HUDEP-2 (cell line): ENCODE results near the gene GOLGA8S.
"Not testable (repeated sequence)": the region's sequence is repeated elsewhere in the genome, so short reads cannot be mapped to it uniquely, and the experiment has no call there.

Experiments used
- DNase-seq, 76 experiments: peaks; one replicate each; lab custom pipeline; 2025; ENCODE audit not compliant: unreplicated experiment in 76 of 76; lab: John Stamatoyannopoulos, UW

Gene GOLGA8S, protein sequence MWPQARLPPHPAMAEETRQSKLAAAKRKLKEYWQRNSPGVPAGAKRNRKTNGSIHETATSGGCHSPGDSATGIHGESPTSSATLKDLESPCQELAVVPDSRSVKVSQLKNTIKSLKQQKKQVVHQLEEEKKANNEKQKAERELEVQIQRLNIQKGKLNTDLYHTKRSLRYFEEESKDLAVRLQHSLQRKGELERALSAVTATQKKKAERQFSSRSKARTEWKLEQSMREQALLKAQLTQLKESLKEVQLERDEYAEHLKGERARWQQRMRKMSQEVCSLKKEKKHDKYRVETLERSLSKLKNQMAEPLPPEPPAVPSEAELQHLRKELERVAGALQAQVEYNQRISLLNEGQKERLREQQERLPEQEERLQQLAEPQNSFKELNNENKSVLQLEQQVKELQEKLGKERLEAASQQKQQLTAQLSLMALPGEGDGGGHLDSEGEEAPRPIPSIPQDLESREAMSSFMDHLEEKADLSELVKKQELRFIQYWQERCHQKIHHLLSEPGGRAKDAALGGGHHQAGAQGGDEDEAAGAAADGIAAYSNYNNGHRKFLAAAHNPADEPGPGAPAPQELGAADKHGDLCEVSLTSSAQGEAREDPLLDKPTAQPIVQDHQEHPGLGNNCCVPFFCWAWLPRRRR

DNA sequence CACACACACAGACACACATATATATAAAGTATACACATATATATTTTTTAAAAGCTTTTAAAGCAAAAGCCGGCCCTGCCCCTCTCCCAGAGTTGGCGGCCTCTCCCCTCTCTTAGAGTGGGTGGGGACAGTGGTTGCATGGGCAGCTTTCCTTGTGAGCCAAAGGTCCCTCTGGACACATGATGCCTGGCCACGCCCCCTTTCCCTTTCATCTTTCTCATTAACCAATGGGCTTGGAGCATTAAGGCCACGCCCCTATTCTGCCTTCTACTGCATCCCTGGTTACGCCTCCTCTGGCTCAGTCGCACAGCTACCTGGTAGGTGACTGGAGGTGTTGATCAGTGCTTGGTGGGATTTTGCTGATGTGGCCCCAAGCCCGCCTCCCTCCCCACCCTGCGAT is at the start of gene GOLGA8S:
TSS of gene GOLGA8S (plus strand) at position 301 of the 400 bp plus-strand sequence. CDS start at position 363, 62 bp downstream.
- not testable (repeated sequence) for DNase-seq

DNA sequence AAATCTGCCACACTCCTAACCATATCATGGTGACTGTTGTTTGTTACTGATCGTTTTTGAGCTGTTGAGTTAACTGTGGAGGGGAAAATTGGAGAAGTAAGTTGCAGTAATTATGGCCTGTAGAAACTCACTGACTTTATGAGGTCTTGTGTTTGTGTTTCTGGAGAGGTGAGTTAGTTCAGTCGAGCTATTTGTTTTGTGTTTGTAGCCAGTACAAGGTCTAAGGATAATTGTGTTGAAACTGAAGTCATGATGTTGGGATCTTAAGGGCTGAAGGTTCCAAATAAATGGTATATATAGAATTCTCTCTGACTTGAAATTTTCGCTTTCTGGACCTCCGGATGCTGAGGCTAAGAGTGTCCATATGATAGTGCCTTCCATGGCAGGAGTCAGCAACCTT is 49.7 kb upstream of the GOLGA8S start:
- not testable (repeated sequence) for DNase-seq

DNA sequence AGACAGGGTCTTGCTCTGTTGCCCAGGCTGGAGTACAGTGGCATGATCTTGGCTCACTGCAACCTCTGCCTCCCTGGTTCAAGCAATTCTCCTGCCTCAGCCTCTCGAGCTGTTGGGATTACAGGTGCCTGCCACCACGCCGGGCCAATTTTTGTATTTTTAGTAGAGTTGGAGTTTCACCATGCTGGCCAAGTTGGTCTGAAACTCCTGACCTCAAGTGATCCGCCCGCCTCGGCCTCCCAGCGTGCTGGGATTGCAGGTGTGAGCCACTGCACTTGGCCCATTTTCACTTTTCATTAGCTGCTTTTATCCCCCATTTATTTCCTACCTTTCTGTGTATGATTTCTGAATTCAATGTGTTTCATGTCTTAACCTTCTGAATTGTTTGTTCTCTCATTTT is 48.6 kb upstream of the GOLGA8S start:
- DNase-seq: not testable (repeated sequence)

DNA sequence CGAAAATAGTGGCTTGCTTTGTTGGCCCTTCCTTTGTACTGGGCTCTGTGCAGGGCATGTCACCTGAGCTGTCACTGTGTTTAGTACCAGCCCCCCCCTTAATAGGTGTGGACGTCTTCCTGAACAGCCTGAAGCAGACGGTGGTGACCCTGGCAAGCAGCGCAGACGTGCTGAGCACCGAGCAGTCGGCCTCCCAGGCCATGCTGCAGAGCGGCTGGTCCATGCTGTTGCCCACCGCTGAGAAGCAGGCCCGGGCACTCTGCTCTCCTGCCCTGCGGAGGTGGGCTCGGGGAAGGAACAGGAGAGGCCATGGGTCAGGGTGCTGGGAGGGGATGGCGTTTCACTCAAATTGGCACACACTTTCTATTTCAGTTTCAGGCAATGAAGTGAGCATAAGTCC is 43.3 kb upstream of the GOLGA8S start:
- not testable (repeated sequence) for DNase-seq

DNA sequence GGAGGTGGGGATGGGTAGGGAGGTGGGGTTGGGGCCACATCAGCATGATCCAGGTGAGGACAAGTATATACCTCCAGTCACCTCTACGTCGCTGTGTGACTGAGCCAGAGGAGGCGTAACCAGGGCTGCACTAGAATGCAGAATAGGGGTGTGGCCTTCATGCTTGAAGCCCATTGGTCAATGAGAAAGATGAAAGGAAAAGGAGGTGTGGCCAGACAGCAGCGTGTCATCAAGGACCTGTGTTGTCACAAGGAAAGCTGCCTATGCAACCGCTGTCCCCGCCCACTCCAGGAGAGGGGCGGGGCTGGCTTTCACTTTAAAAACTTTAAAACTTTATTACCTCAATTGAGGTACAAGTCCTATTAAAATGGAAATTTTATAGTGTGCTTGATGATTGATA is 20.5 kb upstream of the GOLGA8S start, which contains the start of gene GOLGA6L26:
TSS of gene GOLGA6L26 (minus strand) at position 101 of the 400 bp plus-strand sequence. CDS start at position 40, 61 bp downstream.
- DNase-seq: not testable (repeated sequence)

DNA sequence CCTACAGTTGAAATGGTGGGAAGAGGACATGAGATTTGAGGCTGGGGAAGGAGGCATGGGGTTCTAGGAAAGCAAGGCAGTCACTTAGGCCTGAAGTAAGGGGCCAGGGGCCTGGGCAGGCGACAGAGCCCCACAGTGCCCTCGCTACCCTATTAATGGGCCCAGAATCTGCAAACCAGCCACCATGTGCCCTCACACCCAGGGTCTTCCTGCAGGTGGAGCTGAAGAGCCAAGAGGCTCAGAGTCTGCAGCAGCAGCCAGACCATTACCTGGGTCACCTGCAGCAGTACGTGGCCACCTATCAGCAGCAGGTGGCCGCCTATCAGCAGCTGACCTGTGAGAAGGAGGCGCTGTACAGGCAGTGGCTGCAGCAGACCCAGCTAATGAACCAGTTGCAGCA is 8.1 kb downstream of the GOLGA8S start:
- DNase-seq: not testable (repeated sequence)

DNA sequence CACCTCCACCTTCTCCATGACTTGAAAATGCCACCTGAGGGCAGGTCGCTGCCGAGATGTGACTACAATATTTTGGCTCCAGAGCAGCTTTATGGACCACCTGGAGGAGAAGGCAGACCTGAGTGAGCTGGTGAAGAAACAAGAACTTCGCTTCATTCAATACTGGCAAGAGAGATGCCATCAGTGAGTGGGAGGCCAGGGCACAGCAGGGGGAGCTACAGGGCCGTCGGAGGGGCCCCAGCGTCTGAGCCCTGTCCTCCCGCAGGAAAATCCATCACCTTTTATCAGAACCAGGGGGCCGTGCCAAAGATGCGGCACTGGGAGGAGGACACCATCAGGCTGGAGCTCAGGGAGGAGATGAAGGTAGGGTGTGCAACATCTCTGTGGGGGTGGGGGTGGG is 9.7 kb downstream of the GOLGA8S start:
- DNase-seq: not testable (repeated sequence)

DNA sequence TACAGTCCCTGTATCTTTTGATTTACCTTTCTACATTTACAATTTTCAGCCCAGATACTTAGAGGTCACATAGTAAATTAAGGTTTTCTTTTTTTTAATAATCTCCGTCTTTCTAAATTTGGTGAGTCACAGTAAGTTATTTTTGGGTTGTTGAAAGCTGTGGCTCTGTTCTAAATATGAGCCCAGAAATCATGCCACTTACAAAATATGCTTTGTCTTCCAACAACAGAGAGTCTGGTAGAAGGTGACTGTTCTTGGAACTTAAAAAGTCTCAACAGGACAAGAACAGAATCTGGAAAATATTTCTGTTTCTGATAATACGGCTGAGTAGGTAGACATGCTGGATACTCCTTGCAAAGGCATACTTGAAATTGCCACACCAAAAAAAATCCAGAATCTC is 16.0 kb downstream of the GOLGA8S start:
- DNase-seq: no peak

DNA sequence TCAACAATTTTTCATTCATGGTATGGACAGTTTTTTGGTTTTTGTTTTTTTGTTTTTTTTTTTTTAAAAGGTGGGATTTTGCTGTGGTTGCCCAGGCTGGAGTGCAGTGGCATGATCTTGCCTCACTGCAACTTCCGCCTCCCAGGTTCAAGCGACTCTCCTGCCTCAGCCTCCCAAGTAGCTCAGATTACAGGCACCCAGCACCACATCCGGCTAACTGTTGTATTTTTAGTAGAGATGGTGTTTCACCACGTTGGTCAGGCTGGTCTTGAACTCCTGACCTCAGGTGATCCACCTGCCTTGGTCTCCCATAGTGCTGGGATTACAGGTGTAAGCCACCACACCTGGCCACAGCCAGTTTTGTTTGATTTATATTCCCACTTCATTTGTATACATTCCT is 16.6 kb downstream of the GOLGA8S start:
- DNase-seq: not testable (repeated sequence)

DNA sequence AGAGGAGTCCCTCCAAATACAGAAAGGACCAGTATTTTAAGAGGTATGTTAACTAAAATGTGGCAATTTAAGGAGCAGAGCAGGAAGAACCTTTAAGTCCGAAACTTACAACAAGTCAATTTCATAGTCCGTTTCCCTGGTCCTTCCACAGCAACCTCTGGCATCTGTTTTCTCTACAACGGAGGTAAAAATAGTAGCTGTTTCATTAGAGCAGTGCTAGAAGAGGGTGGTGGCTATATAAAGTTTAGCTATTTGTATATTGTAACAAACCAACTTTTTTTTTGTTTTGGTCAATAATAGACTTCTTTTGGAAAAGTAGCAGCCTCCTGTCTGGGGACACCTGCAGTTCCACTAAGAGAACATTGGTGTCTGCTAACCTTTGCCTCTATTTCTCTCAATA is 17.3 kb downstream of the GOLGA8S start:
- not testable (repeated sequence) for DNase-seq

DNA sequence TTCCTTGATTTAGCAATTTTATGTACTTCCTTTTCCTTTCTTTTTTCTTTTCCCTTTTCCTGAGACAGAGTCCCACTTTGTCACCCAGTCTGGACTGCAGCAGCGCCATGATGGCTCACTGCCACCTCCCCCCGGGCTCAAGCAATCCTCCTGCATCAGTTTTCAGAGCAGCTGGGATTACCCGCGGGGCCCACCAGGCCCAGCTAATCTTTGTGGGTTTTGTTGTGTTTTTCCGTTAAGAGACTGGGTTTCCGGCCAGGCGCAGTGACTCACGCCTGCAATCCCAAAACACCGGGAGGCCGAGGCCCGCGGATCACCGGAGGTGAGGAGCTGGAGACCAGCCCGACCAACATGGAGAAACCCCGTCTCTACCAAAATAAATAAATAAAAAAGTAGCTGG is 17.7 kb downstream of the GOLGA8S start:
- no peak for DNase-seq

DNA sequence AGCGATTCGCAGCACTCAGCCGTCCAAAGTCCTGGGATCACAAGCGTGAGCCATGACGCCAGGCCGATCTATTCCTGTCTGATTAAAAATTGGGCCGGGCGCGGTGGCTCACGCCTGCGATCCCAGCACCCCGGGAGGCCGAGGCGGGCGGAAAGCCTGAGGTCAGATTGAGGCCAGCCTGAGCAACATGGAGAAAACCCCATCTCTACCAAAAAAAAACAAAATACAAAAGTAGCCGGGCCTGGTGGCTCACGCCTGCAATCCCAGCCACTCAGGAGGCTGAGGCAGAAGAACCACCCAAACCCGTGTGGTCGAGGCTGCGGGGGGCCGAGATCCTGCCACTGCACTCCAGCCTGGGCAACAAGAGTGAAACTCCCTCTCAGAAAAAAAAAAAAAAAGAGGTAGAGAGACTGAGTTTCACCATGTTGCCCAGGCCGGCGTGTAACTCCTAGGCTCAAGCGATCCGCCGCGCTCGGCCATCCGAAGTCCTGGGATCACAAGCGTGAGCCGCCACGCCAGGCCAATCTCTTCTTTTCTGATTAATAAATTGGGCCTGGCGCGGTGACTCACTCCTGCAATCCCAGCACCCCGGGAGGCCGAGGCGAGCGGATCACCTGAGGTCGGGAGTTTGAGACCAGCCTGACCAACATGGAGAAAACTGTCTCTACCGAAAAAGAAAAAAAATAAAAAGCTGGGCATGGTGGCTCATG is 18.5 kb downstream of the GOLGA8S start:
- not testable (repeated sequence) for DNase-seq

DNA sequence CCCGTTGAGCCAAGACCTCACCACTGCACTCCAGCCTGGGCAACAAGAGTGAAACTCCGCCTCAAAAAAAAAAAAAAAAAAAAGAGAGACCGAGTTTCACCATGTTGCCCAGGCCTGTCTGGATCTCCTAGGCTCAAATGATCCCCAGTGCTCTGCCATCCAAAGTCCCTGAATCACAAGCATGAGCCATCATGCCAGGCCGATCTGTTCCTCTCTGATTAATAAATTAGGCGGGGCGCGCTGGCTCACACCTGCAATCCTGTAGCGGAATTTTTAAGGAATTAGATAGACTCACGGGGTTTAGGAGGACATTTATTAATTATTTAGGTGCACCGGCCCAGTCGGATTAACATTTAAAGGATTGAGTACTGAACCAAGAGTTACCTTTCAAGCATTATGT is 19.7 kb downstream of the GOLGA8S start:
- not testable (repeated sequence) for DNase-seq

DNA sequence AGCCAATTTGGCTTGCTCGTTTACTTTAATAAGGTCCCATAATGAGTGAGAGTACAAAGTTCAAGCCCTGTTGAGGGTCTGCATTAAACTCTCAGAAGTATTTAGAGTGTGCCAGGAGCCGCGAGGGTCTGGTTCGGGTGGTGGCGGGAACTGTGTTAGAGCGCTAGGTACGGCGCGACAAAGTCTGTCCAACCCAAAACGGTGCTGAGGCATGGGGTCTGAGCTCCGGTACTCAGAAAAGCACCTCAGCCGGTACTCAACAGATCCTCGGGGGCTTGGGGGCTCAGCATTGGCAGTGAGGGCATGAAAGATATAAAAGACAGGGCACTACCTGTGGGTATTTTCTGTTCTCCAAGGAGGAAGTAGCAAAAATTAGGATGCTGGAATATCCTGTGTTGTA is 24.4 kb downstream of the GOLGA8S start:
- DNase-seq: not testable (repeated sequence)

DNA sequence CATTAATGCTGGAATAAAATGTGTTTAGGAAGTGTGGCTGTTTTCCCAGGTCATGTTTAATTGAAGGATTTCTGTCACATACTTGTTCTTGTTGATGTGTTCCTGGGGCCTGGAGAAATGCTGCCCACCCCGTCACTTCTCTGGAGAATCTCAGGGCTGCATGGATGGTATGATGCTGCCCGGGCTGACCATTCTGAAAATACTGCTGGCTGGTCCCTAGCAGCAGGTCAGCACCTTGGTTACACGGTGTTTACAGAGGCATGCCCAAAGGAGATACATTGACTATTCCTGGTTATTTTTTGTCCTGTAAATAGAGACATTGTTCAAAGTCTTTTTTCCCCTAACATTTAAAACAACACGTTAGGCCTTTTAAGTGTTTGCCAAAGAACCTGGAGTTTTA is 26.2 kb downstream of the GOLGA8S start:
- DNase-seq: not testable (repeated sequence)

DNA sequence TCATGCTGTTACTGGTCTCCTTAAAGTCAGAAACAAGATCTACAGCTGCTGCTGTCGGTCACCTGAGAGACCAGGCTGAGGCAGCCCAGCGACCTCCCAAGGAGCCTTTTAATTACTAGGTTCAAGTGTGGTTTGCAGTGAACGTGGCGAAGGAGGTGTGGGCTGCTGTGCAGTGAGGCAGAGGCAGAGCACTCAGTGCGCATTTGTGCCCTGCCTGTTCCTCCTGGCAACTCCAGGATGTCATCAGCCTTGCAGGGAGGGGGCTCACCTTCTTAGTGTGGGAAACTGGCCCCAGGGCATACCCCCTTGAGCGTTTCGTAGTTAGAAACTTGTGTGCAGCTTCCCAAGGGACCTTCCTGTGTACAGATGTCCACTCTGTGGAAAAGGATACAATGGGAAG is 26.6 kb downstream of the GOLGA8S start:
- DNase-seq: not testable (repeated sequence)

DNA sequence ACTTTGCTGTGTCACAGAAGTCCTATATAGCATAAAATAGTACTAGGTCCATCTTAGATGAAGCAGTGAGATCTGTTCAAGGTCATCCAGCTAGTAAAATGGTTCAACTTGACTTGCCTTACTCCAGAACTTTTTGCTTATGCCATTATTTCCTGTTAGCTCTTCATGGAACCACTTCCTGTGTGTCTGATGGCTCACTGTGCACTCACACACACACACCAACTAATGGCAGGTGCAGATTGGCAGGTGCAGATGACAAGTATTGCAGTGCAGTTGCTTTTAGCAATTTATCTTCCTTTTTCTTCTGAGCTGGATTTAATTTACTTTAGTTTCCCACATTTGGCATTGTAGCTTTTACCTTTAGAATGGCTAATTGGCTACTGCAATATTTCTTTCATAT is 29.8 kb downstream of the GOLGA8S start:
- no peak for DNase-seq

DNA sequence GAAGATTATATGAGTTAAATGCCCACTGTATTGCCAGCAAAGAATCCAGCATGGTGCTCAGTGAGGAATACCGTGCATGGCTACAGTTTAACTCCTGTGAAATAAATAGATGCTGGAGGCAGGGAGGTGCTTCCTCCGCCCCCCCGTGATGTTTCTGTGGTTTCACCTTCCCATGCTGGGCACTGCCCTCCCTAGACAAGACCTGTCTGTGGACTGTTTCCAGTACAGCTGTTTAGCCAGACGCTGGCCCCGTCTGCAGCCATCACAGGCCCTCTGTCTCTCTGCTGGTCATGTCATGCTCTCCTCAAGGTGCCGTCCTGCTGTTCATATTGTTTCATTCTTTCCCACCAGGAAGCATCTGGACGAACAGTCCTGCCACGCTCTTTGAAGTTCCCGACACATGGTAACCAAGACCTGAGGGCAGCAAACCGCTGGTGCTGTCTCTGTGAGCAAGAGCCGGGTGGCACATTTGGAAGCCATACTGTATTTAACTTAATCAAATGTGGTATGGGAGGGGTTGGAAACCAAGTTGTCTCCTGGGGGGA is 31.4 kb downstream of the GOLGA8S start:
- no peak for DNase-seq

DNA sequence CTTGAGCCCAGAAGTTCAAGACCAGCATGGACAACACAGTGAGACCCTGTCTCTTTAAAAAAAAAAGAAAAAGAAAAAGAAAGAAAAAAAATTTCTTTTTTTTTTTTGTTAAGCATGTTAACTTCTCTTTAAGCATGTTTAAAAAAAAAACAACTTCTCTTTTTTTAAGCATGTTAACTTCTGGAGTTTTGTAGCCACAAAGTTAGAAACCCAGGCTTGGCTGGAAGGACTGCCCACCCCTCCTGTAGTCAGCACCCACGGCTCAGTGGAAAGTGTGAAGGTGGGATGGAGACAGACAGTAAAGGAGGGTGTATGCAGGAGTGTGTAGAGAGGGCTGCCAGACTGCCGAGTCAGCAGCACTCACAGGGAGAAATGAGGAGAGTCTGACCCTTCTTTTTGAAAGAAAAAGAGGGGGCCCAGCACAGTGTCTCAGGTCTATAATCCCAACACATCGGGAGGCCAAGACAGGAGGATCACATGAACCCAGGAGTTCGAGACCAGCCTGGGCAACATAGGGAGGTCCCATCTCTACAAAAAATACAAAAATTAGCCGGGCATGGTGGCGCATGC is 33.2 kb downstream of the GOLGA8S start:
- DNase-seq: no peak

DNA sequence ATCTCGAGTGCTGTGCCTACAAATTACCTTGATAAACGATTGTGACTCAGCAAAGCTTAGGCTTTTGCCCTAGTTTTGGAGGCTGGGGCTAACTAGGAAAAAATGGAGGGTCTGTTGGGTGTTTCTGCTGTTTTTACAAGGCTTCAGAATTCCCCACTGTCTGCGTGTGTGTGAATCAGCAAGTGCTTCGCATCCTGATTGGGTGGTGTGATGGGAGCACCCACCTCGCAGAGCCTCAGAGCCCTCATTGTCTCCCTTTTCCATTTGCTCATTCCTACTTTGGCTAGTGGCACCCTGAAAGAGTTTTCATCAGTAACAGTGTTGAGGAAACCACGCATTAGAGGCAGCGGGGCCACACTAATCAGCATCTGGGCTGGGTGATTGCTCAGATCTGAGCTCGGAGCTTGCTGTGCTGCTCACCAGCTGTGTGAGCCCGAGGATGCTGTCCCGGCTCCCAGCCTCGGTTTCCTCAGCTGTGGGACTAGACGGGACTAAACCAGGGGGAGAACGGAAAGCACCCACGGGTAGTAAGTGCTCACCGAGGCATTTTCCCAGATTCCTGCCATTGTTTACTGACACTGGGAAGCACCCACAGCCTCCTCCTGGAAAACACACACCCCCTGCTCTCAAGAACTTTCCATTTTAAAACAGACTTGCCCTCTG is 40.6 kb downstream of the GOLGA8S start:
- no peak for DNase-seq
